Endothelial cell of umbilical vein (primary cell): ENCODE data around the gene SMAD7. TPM values are rescaled to one million over a fixed set of nuclear protein-coding genes. Genes with fewer than 3 reads are reported as not detected.

Source experiments
- BruUV-seq: library from RNA; stranded (reverse); fragments of 400-500 nt; replicated peaks from 2 replicates; lab custom pipeline; 2021; lab: Mats Ljungman, UMichigan
- CTCF ChIA-PET: fragments of 300-600, 350-600 bp; sonication (Branson Sonifier 250); formaldehyde crosslinking; loops from one replicate; lab custom pipeline; 2021; ENCODE audit warnings: antibody characterized with exemption, inconsistent platforms; lab: Charles Lee
- POLR2A ChIA-PET: fragments of 300-600, 350-600 bp; sonication (Branson Sonifier 250); formaldehyde crosslinking; loops from one replicate; lab custom pipeline; 2021; ENCODE audit warnings: antibody characterized with exemption, inconsistent platforms; lab: Charles Lee
- DNase-seq: peaks from one replicate; pipeline ENCODE4 v3.0.0-alpha.2; 2011; ENCODE audit warnings: low read depth, low spot score
- FAIRE-seq: peaks from 2 replicates; lab custom pipeline; 2011; peaks lifted over from hg19 to GRCh38; lab: Jason Lieb, UNC
- H2AFZ ChIP-seq: 2 replicates; pipeline ENCODE4 v1.6.0; 2012; ENCODE audit warnings: low read depth, low read length, control low read depth, inconsistent platforms
- H3K27ac ChIP-seq: 2 replicates; pipeline ENCODE4 v1.5.1; 2011; ENCODE audit warnings: low read depth, mild to moderate bottlenecking, control low read depth, low read length, moderate library complexity; ENCODE audit not compliant: insufficient read depth
- H3K27me3 ChIP-seq, 2 experiments: 2 replicates each; pipeline versions ENCODE4 v1.6.0 to v1.6.1; 2011; ENCODE audit warnings: low read length in 2 of 2, mixed read lengths in 1 of 2; ENCODE audit not compliant: control insufficient read depth in 2 of 2, insufficient read depth in 2 of 2
- H3K36me3 ChIP-seq, 2 experiments: 2 replicates in 1 of 2; 3 replicates in 1 of 2; pipeline ENCODE4 v1.5.1; 2011; ENCODE audit warnings: low read length in 2 of 2, mild to moderate bottlenecking in 1 of 2, moderate library complexity in 1 of 2; ENCODE audit not compliant: control insufficient read depth in 2 of 2, insufficient read depth in 2 of 2; ENCODE audit errors: extremely low read depth in 1 of 2
- H3K4me1 ChIP-seq: 3 replicates; pipeline ENCODE4 v1.5.1; 2011; ENCODE audit warnings: mild to moderate bottlenecking, low read length; ENCODE audit not compliant: control insufficient read depth, insufficient read depth; ENCODE audit errors: extremely low read depth
- H3K4me2 ChIP-seq: 2 replicates; pipeline ENCODE4 v1.6.1; 2011; ENCODE audit warnings: low read length, control low read depth, mixed read lengths; ENCODE audit not compliant: insufficient read depth
- H3K4me3 ChIP-seq, 3 experiments: fragments of 200-600 bp in 1 of 3; sonication (generic), shearing (Covaris generic) in 1 of 3; replicated peaks in 1 of 3; 2 replicates each; pipeline ENCODE4 v1.5.1; 2011 to 2016; ENCODE audit warnings: control low read depth in 3 of 3, low read length in 3 of 3, mild to moderate bottlenecking in 2 of 3, inconsistent platforms in 1 of 3, low read depth in 1 of 3, moderate library complexity in 1 of 3; ENCODE audit not compliant: insufficient read depth in 1 of 3
- H3K79me2 ChIP-seq: 2 replicates; pipeline ENCODE4 v1.6.0; 2012; ENCODE audit warnings: low read length, inconsistent platforms; ENCODE audit not compliant: control insufficient read depth, insufficient read depth
- H3K9ac ChIP-seq: replicated peaks from 2 replicates; pipeline ENCODE3; 2011; ENCODE audit warnings: low read length, control low read depth; ENCODE audit not compliant: insufficient read depth; ENCODE audit errors: extremely low read depth
- H3K9me1 ChIP-seq: replicated peaks from 3 replicates; pipeline ENCODE4 v1.6.0; 2011; ENCODE audit warnings: mild to moderate bottlenecking, low read length; ENCODE audit not compliant: control insufficient read depth, insufficient read depth; ENCODE audit errors: extremely low read depth
- H3K9me3 ChIP-seq: replicated peaks from 2 replicates; pipeline ENCODE4 v1.5.1; 2012; ENCODE audit warnings: low read length, inconsistent platforms; ENCODE audit not compliant: control insufficient read depth, insufficient read depth
- H4K20me1 ChIP-seq: replicated peaks from 2 replicates; pipeline ENCODE3; 2011; ENCODE audit warnings: mild to moderate bottlenecking, low read length; ENCODE audit not compliant: control insufficient read depth, insufficient read depth; ENCODE audit errors: extremely low read depth
- CTCF ChIP-seq, 2 donors: IDR thresholded peaks; 1 replicate in 1 of 2; 2 replicates in 1 of 2; pipeline ENCODE4 v1.5.1; 2011; ENCODE audit warnings: low read length in 2 of 2, mild to moderate bottlenecking in 2 of 2, moderate library complexity in 2 of 2, control low read depth in 1 of 2, inconsistent platforms in 1 of 2, low read depth in 1 of 2; ENCODE audit not compliant: insufficient read depth in 1 of 2; ENCODE audit errors: extremely low read depth in 1 of 2
- FOS ChIP-seq: IDR thresholded peaks from 2 replicates; pipeline ENCODE4 v1.6.1; 2011; ENCODE audit warnings: mild to moderate bottlenecking, low read length, moderate library complexity, borderline replicate concordance; ENCODE audit not compliant: insufficient read depth
- GATA2 ChIP-seq: IDR thresholded peaks from 2 replicates; pipeline ENCODE4 v1.7.0; 2011; ENCODE audit warnings: low read depth, mild to moderate bottlenecking, moderate library complexity, mixed read lengths, low read length; ENCODE audit not compliant: insufficient read length, insufficient read depth
- JUN ChIP-seq: IDR thresholded peaks from 2 replicates; pipeline ENCODE4 v1.6.1; 2011; ENCODE audit warnings: borderline replicate concordance, low read depth; ENCODE audit not compliant: insufficient read length, insufficient read depth
- MAX ChIP-seq: IDR thresholded peaks from 2 replicates; pipeline ENCODE4 v1.6.1; 2011; ENCODE audit not compliant: insufficient read depth, insufficient read length
- POLR2A ChIP-seq: IDR thresholded peaks from 2 replicates; pipeline ENCODE4 v1.6.1; 2012; ENCODE audit warnings: low read depth, mild to moderate bottlenecking, control low read depth, low read length
- POLR2AphosphoS5 ChIP-seq: IDR thresholded peaks from 2 replicates; pipeline ENCODE4 v1.6.1; 2012; ENCODE audit warnings: low read depth, mild to moderate bottlenecking, control low read depth, low read length, moderate library complexity; ENCODE audit not compliant: insufficient read depth
- dilution Hi-C: fragments of 300-500 bp; cut with MboI; formaldehyde crosslinking; loops from one replicate; pipeline ENCODE4 v1.15.0; 2019; ENCODE audit warnings: low sequenced_read_pairs; ENCODE audit not compliant: extremely low pct_ligation_motif_present
- intact Hi-C: fragments of 100-400 bp; cut with micrococcal nuclease; formaldehyde crosslinking; loops from one replicate; pipeline ENCODE4 v1.10.0; 2022
- polyA plus RNA-seq, 4 experiments: library from polyadenylated mRNA; depleted of rRNA in 3 of 4; stranded (reverse) in 3 of 4; unstranded in 1 of 4; fragments of >200 nt; gene quantifications; 2 replicates each; pipeline versions ENCODE4 v1.2.1 to v1.2.3, GENCODE V29; 2011 to 2012; ENCODE audit warnings: missing spikeins in 1 of 4
- total RNA-seq: library from RNA; stranded (reverse); gene quantifications from 2 replicates; pipeline ENCODE4 v1.2.3, GENCODE V29; 2021

Gene SMAD7
- total and polyA plus RNA-seq, 2 donors (not counting 3 experiments of a cell fraction or from before 2014, with no cell fraction given) = 3.6 to 8.0 TPM

- H3K9me1 ChIP-seq = no peaks in the 10 kb centered on the region
- H3K27ac ChIP-seq = peak overlapping the region; percentile 97
- peaks cover 47% of the 10 kb centered on the region for H3K4me1 ChIP-seq
- H2AFZ ChIP-seq = peak overlapping the region; percentile 44
- dilution Hi-C loops (no loop called here), intact Hi-C loops (loop anchor here (1.0 to 5.0 kb wide), 7 partner anchors 22 to 496 kb away; no protein-coding TSS in a partner anchor)
- DNase-seq (peak; percentile 91), FAIRE-seq (no peak)
- H4K20me1 ChIP-seq = no peaks in the 10 kb centered on the region
- CTCF ChIA-PET = interaction anchor here (0.6 to 2.5 kb wide), 20 partner anchors 11 to 464 kb away, joined by 3 to 22 read pairs (median 6); no protein-coding TSS in a partner anchor
- H3K27me3 ChIP-seq = no peaks in the 10 kb centered on the region
- no peaks in the 10 kb centered on the region for H3K9me3 ChIP-seq
- no TSS peak for BruUV-seq
- H3K36me3 ChIP-seq = no peaks in the 10 kb centered on the region
- H3K79me2 ChIP-seq = peaks cover 21% of the 10 kb centered on the region
- POLR2A ChIA-PET = interaction anchor here (0.6 to 1.4 kb wide), 3 partner anchors 16 to 535 kb away, joined by 4 to 5 read pairs (median 5); partner anchors contain the start of gene C18orf32
- peak overlapping the region; percentile 58 to 83 (median 79) for H3K4me3 ChIP-seq
- peak; percentile 61 for TF ChIP-seq POLR2AphosphoS5
- no peak for TF ChIP-seq GATA2
- TF ChIP-seq MAX = peak; percentile 57
- TF ChIP-seq CTCF (IDR thresholded peaks at IDR 0.05; ENCODE audit: extremely low read depth in 1 of 2, insufficient read depth in 1 of 2, low read depth in 1 of 2, low read length in 2 of 2) = peak in 1 of 2 donors; percentile 28
- no peak for TF ChIP-seq JUN
- no peak for TF ChIP-seq FOS
- peak; percentile 49 for TF ChIP-seq POLR2A
- H3K9ac ChIP-seq = peak overlapping the region; percentile 99
- peak overlapping the region; percentile 84 for H3K4me2 ChIP-seq
Observed at GRCh38 chr18:48951448-48952286, 902 bp upstream of the SMAD7 start.
